ENCODE data around the gene KSR1.

DNA sequence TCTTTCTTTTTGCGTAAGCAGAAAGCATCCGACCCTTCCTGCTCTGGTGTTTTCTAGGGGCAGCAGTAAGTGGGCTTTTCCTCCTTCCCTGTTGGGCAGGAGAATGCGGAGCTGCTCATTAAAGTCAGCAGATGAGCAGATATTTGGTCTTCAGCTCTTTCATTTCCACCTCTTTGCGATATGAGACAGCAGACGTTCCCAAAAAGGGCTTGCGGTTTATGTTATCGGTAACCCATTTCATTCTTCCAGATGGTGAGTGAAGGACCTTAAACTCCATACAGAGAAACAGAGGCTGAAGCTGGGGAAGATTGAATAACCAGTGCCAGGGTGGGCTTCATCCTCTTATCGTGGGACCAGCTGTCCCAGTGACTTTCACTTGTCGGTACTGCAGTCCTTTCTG is 40.7 kb downstream of the KSR1 start:
- TF ChIP-seq, protein P1, sequence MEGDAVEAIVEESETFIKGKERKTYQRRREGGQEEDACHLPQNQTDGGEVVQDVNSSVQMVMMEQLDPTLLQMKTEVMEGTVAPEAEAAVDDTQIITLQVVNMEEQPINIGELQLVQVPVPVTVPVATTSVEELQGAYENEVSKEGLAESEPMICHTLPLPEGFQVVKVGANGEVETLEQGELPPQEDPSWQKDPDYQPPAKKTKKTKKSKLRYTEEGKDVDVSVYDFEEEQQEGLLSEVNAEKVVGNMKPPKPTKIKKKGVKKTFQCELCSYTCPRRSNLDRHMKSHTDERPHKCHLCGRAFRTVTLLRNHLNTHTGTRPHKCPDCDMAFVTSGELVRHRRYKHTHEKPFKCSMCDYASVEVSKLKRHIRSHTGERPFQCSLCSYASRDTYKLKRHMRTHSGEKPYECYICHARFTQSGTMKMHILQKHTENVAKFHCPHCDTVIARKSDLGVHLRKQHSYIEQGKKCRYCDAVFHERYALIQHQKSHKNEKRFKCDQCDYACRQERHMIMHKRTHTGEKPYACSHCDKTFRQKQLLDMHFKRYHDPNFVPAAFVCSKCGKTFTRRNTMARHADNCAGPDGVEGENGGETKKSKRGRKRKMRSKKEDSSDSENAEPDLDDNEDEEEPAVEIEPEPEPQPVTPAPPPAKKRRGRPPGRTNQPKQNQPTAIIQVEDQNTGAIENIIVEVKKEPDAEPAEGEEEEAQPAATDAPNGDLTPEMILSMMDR (conservative IDR thresholded peaks at IDR 0.05), result no peak
- TF ChIP-seq EZH2 (IDR thresholded peaks at IDR 0.05; ENCODE audit: low read depth), result no peak
